Activated T-cell treated with anti-CD3 and anti-CD28 coated beads, Interleukin-2, amount 50 U/mL, for 4 hours (primary cell): ENCODE measurements around the gene AP5Z1. TPM values are rescaled to one million over a fixed set of nuclear protein-coding genes. Genes with fewer than 3 reads are reported as not detected.

Experiments
- ATAC-seq, 2 donors: fragments of 200-7000 bp; cut with Tn5 transposase; one replicate each; pipeline ENCODE4 v1.10.0; 2021
- DNase-seq: peaks from one replicate; pipeline ENCODE4 v3.0.0-alpha.2; 2020
- H3K27me3 Mint-ChIP-seq: one replicate; pipeline ENCODE4 v1.8.0; 2021; ENCODE audit warnings: low read depth, mixed read lengths
- H3K36me3 Mint-ChIP-seq: one replicate; pipeline ENCODE4 v1.8.0; 2022; ENCODE audit warnings: mixed read lengths; ENCODE audit not compliant: insufficient read depth
- H3K4me1 Mint-ChIP-seq: one replicate; pipeline ENCODE4 v1.8.0; 2021; ENCODE audit warnings: low read depth, mixed read lengths
- H3K4me3 Mint-ChIP-seq: one replicate; pipeline ENCODE4 v1.8.0; 2021; ENCODE audit warnings: mild to moderate bottlenecking, moderate library complexity, mixed read lengths
- H3K9me3 Mint-ChIP-seq: one replicate; pipeline ENCODE4 v1.8.0; 2021; ENCODE audit warnings: mixed read lengths
- total RNA-seq, 3 donors: library from RNA; stranded (reverse); gene quantifications; one replicate each; pipeline ENCODE4 v1.2.1, GENCODE V29; 2021

The AP5Z1 gene
- total RNA-seq, 3 donors from 2014 or later: 81.1 to 92.3 (median 84.4) TPM

- Mint-ChIP-seq H3K27me3 (peaks cover 15% of the 10 kb centered on the region), H3K4me3 (no peak overlapping the region), H3K9me3 (no peaks in the 10 kb centered on the region), H3K36me3 (no peaks in the 10 kb centered on the region), H3K4me1 (no peaks in the 10 kb centered on the region)
- DNase-seq: no peak
- ATAC-seq: no peak
Observed at GRCh38 chr7:4819560-4820404, 44.4 kb downstream of the AP5Z1 start.

GRCh38 chr7:4820405-4820966, 45.1 kb downstream of the AP5Z1 start:
- no peak for ATAC-seq
- no peak for DNase-seq
- no peaks in the 10 kb centered on the region for H3K9me3 Mint-ChIP-seq
- no peaks in the 10 kb centered on the region for H3K36me3 Mint-ChIP-seq
- H3K27me3 Mint-ChIP-seq: peaks cover 16% of the 10 kb centered on the region
- H3K4me1 Mint-ChIP-seq: no peaks in the 10 kb centered on the region
- H3K4me3 Mint-ChIP-seq: no peak overlapping the region

- H3K9me3 Mint-ChIP-seq: no peaks in the 10 kb centered on the region
Observed at GRCh38 chr7:4820967-4821471, 45.6 kb downstream of the AP5Z1 start.

GRCh38 chr7:4822677-4823076, 47.3 kb downstream of the AP5Z1 start:
- Mint-ChIP-seq H3K36me3 (no peaks in the 10 kb centered on the region), H3K4me3 (no peak overlapping the region), H3K27me3 (peaks cover 11% of the 10 kb centered on the region), H3K9me3 (no peaks in the 10 kb centered on the region), H3K4me1 (no peaks in the 10 kb centered on the region)
- ATAC-seq (no peak), DNase-seq (no peak)

More at GRCh38 chr7:4820967-4821471, 45.6 kb downstream of the AP5Z1 start:
- Mint-ChIP-seq H3K4me1 (no peaks in the 10 kb centered on the region), H3K36me3 (no peaks in the 10 kb centered on the region), H3K4me3 (no peak overlapping the region), H3K27me3 (peaks cover 13% of the 10 kb centered on the region)
- DNase-seq: no peak
- peak in 1 of 2 donors; percentile 14 for ATAC-seq

- Mint-ChIP-seq H3K4me3 (no peak overlapping the region), H3K9me3 (no peaks in the 10 kb centered on the region), H3K4me1 (no peaks in the 10 kb centered on the region), H3K36me3 (no peaks in the 10 kb centered on the region), H3K27me3 (peaks cover 13% of the 10 kb centered on the region)
- DNase-seq: no peak
- ATAC-seq: no peak
Observed at GRCh38 chr7:4823441-4824119, 48.2 kb downstream of the AP5Z1 start.

GRCh38 chr7:4824120-4824775, 48.8 kb downstream of the AP5Z1 start:
- Mint-ChIP-seq H3K4me3 (no peak overlapping the region), H3K9me3 (no peaks in the 10 kb centered on the region), H3K4me1 (no peaks in the 10 kb centered on the region), H3K36me3 (no peaks in the 10 kb centered on the region), H3K27me3 (peaks cover 13% of the 10 kb centered on the region)
- ATAC-seq (no peak), DNase-seq (no peak)

GRCh38 chr7:4825081-4825480, 49.7 kb downstream of the AP5Z1 start:
- no peaks in the 10 kb centered on the region for H3K9me3 Mint-ChIP-seq
- peaks cover 9% of the 10 kb centered on the region for H3K27me3 Mint-ChIP-seq
- no peak for ATAC-seq
- H3K4me1 Mint-ChIP-seq: peaks cover 2% of the 10 kb centered on the region
- no peaks in the 10 kb centered on the region for H3K36me3 Mint-ChIP-seq
- DNase-seq: no peak
- no peak overlapping the region for H3K4me3 Mint-ChIP-seq

- no peak overlapping the region for H3K4me3 Mint-ChIP-seq
- peaks cover 5% of the 10 kb centered on the region for H3K4me1 Mint-ChIP-seq
- peaks cover 8% of the 10 kb centered on the region for H3K27me3 Mint-ChIP-seq
- no peaks in the 10 kb centered on the region for H3K36me3 Mint-ChIP-seq
- no peak for ATAC-seq
- no peaks in the 10 kb centered on the region for H3K9me3 Mint-ChIP-seq
- no peak for DNase-seq
Observed at GRCh38 chr7:4828720-4829383, 53.4 kb downstream of the AP5Z1 start.

- peak; percentile 76 to 84 for ATAC-seq
Observed at GRCh38 chr7:4830176-4830575, 54.8 kb downstream of the AP5Z1 start.

GRCh38 chr7:4831723-4832495, 56.5 kb downstream of the AP5Z1 start:
- Mint-ChIP-seq H3K9me3 (no peaks in the 10 kb centered on the region), H3K27me3 (peaks cover 4% of the 10 kb centered on the region), H3K4me1 (peaks cover 5% of the 10 kb centered on the region), H3K4me3 (no peak overlapping the region), H3K36me3 (no peaks in the 10 kb centered on the region)
- no peak for ATAC-seq
- DNase-seq: no peak

More at GRCh38 chr7:4830176-4830575, 54.8 kb downstream of the AP5Z1 start:
- Mint-ChIP-seq H3K27me3 (peaks cover 5% of the 10 kb centered on the region), H3K4me1 (peaks cover 5% of the 10 kb centered on the region), H3K4me3 (no peak overlapping the region), H3K36me3 (no peaks in the 10 kb centered on the region), H3K9me3 (no peaks in the 10 kb centered on the region)
- DNase-seq: peak; percentile 47

GRCh38 chr7:4832711-4833110, 57.3 kb downstream of the AP5Z1 start:
- Mint-ChIP-seq H3K36me3 (no peaks in the 10 kb centered on the region), H3K4me3 (no peak overlapping the region), H3K27me3 (peaks cover 4% of the 10 kb centered on the region), H3K4me1 (peaks cover 5% of the 10 kb centered on the region), H3K9me3 (no peaks in the 10 kb centered on the region)
- ATAC-seq (no peak), DNase-seq (no peak)

- H3K4me1 Mint-ChIP-seq: peaks cover 5% of the 10 kb centered on the region
- H3K4me3 Mint-ChIP-seq: no peak overlapping the region
- peaks cover 4% of the 10 kb centered on the region for H3K27me3 Mint-ChIP-seq
- no peaks in the 10 kb centered on the region for H3K36me3 Mint-ChIP-seq
- H3K9me3 Mint-ChIP-seq: no peaks in the 10 kb centered on the region
- ATAC-seq (no peak), DNase-seq (no peak)
Observed at GRCh38 chr7:4833176-4833575, 57.8 kb downstream of the AP5Z1 start.
